SK-N-SH treated with all-trans-retinoic acid at 6 μM for 48 hours (cell line): ENCODE results near the gene SUPT3H.

Experiments used
- ATAC-seq: fragments of 200-7000 bp; cut with Tn5 transposase; 3 replicates; pipeline ENCODE4 v1.9.1; 2020; ENCODE audit warnings: mild to moderate bottlenecking, moderate library complexity
- ARNTL ChIP-seq: fragments of 450-650 bp; formaldehyde crosslinking; IDR thresholded peaks from 2 replicates; pipeline ENCODE4 v1.5.0; 2020; ENCODE audit warnings: low read depth, mild to moderate bottlenecking, moderate library complexity, borderline replicate concordance
- CSDC2 ChIP-seq: fragments of 250-450 bp; sonication (Bioruptor Pico); IDR thresholded peaks from 2 replicates; pipeline ENCODE4 v1.5.0; 2020; ENCODE audit warnings: mild to moderate bottlenecking, moderate library complexity
- ESRRG ChIP-seq: fragments of 250-450 bp; sonication (Bioruptor Pico); IDR thresholded peaks from 2 replicates; pipeline ENCODE4 v1.6.1; 2021; ENCODE audit warnings: mild to moderate bottlenecking
- GLIS3 ChIP-seq: fragments of 250-450 bp; sonication (Bioruptor Pico); IDR thresholded peaks from 2 replicates; pipeline ENCODE4 v1.5.0; 2020; ENCODE audit warnings: mild to moderate bottlenecking, moderate library complexity
- ISL1 ChIP-seq: fragments of 250-450 bp; sonication (Bioruptor Pico); IDR thresholded peaks from 2 replicates; pipeline ENCODE4 v2.1.2; 2022; ENCODE audit warnings: mild to moderate bottlenecking, moderate library complexity
- OSR1 ChIP-seq: fragments of 250-450 bp; sonication (Bioruptor Pico); IDR thresholded peaks from 2 replicates; pipeline ENCODE4 v1.8.0; 2022; ENCODE audit warnings: moderate library complexity, mild to moderate bottlenecking, inconsistent platforms
- PPARA ChIP-seq: fragments of 250-450 bp; sonication (Bioruptor Pico); IDR thresholded peaks from 2 replicates; pipeline ENCODE4 v1.5.0; 2020; ENCODE audit warnings: mild to moderate bottlenecking, borderline replicate concordance
- RARB ChIP-seq: fragments of 250-450 bp; sonication (Bioruptor Pico); IDR thresholded peaks from 2 replicates; pipeline ENCODE4 v1.8.0; 2021; ENCODE audit warnings: mild to moderate bottlenecking, moderate library complexity
- TCF4 ChIP-seq: fragments of 250-450 bp; sonication (Bioruptor Pico); IDR thresholded peaks from 2 replicates; pipeline ENCODE4 v1.8.0; 2021; ENCODE audit warnings: mild to moderate bottlenecking, moderate library complexity, borderline replicate concordance
- TOX ChIP-seq: fragments of 250-450 bp; sonication (Bioruptor Pico); IDR thresholded peaks from 2 replicates; pipeline ENCODE4 v1.8.0; 2021; ENCODE audit warnings: mild to moderate bottlenecking, moderate library complexity, borderline replicate concordance
- ZC3H10 ChIP-seq: fragments of 250-450 bp; sonication (Bioruptor Pico); IDR thresholded peaks from 2 replicates; pipeline ENCODE4 v1.5.1; 2021; ENCODE audit warnings: mild to moderate bottlenecking, moderate library complexity
- ZFP3 ChIP-seq: fragments of 250-450 bp; sonication (Bioruptor Pico); IDR thresholded peaks from 2 replicates; pipeline ENCODE4 v1.5.0; 2020; ENCODE audit warnings: mild to moderate bottlenecking, moderate library complexity
- ZFP30 ChIP-seq: fragments of 450-650 bp; formaldehyde crosslinking; IDR thresholded peaks from 2 replicates; pipeline ENCODE4 v1.5.0; 2022; ENCODE audit warnings: mild to moderate bottlenecking, moderate library complexity
- ZNF565 ChIP-seq: fragments of 450-650 bp; formaldehyde crosslinking; conservative IDR thresholded peaks from 2 replicates; pipeline ENCODE4 v1.5.0; 2020; ENCODE audit warnings: low read depth, mild to moderate bottlenecking, moderate library complexity
- ZNF70 ChIP-seq: fragments of 450-650 bp; formaldehyde crosslinking; IDR thresholded peaks from 2 replicates; pipeline ENCODE4 v1.5.0; 2020; ENCODE audit warnings: mild to moderate bottlenecking, moderate library complexity
- ZNF8 ChIP-seq: fragments of 450-650 bp; formaldehyde crosslinking; IDR thresholded peaks from 2 replicates; pipeline ENCODE4 v1.5.0; 2020; ENCODE audit warnings: mild to moderate bottlenecking, moderate library complexity
- TF ChIP-seq, protein P1 (sequence below): fragments of 250-450 bp; sonication (Bioruptor Pico); IDR thresholded peaks from 2 replicates; pipeline ENCODE4 v1.5.1; 2021; ENCODE audit warnings: mild to moderate bottlenecking, moderate library complexity
- TF ChIP-seq, protein P2 (sequence below): fragments of 250-450 bp; sonication (Bioruptor Pico); IDR thresholded peaks from 2 replicates; pipeline ENCODE4 v1.8.0; 2020; ENCODE audit warnings: mild to moderate bottlenecking, moderate library complexity, borderline replicate concordance
- TF ChIP-seq, protein P3 (sequence below): fragments of 250-450 bp; sonication (Bioruptor Pico); IDR thresholded peaks from 2 replicates; pipeline ENCODE4 v1.8.0; 2021; ENCODE audit warnings: low read depth, mild to moderate bottlenecking, moderate library complexity, borderline replicate concordance
- TF ChIP-seq, protein P4 (sequence below): fragments of 250-450 bp; sonication (Bioruptor Pico); IDR thresholded peaks from 2 replicates; pipeline ENCODE4 v1.5.0; 2020; ENCODE audit warnings: mild to moderate bottlenecking, moderate library complexity
- TF ChIP-seq, protein P5 (sequence below): fragments of 250-450 bp; sonication (Bioruptor Pico); IDR thresholded peaks from 2 replicates; pipeline ENCODE4 v1.5.1; 2020; ENCODE audit warnings: low read depth, mild to moderate bottlenecking, moderate library complexity

The SUPT3H gene

DNA sequence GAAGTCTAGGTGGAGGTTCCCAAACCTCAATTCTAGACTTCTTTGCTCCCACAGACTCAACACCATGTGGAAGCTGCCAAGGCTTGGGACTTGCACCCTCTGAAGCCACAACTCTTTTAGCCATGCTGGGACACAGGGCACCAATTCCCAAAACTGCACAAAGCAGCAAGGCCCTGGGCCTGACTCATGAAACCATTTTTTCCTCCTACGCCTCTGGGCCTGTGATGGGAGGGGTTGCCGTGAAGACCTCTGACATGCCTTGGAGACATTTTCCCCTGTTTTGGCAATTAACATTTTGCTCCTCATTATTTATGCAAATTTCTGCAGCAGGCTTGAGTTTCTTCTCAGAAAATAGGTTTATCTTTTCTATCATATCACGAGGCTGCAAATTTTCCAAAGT is 405.0 kb downstream of the SUPT3H start (continued):
- TF ChIP-seq, protein P1, sequence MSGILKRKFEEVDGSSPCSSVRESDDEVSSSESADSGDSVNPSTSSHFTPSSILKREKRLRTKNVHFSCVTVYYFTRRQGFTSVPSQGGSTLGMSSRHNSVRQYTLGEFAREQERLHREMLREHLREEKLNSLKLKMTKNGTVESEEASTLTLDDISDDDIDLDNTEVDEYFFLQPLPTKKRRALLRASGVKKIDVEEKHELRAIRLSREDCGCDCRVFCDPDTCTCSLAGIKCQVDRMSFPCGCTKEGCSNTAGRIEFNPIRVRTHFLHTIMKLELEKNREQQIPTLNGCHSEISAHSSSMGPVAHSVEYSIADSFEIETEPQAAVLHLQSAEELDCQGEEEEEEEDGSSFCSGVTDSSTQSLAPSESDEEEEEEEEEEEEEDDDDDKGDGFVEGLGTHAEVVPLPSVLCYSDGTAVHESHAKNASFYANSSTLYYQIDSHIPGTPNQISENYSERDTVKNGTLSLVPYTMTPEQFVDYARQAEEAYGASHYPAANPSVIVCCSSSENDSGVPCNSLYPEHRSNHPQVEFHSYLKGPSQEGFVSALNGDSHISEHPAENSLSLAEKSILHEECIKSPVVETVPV (CRISPR knock-in tag) = no peak
- TF ChIP-seq, protein P2, sequence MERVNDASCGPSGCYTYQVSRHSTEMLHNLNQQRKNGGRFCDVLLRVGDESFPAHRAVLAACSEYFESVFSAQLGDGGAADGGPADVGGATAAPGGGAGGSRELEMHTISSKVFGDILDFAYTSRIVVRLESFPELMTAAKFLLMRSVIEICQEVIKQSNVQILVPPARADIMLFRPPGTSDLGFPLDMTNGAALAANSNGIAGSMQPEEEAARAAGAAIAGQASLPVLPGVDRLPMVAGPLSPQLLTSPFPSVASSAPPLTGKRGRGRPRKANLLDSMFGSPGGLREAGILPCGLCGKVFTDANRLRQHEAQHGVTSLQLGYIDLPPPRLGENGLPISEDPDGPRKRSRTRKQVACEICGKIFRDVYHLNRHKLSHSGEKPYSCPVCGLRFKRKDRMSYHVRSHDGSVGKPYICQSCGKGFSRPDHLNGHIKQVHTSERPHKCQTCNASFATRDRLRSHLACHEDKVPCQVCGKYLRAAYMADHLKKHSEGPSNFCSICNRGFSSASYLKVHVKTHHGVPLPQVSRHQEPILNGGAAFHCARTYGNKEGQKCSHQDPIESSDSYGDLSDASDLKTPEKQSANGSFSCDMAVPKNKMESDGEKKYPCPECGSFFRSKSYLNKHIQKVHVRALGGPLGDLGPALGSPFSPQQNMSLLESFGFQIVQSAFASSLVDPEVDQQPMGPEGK (CRISPR knock-in tag) = no peak
- no peak for TF ChIP-seq CSDC2 (CRISPR knock-in tag)
- TF ChIP-seq RARB (CRISPR knock-in tag) = no peak
- TF ChIP-seq ZNF8 (CRISPR knock-in tag) = no peak
- TF ChIP-seq ZFP30 (CRISPR knock-in tag) = no peak
- no peak for TF ChIP-seq PPARA (CRISPR knock-in tag)
- TF ChIP-seq ZC3H10 = no peak
- TF ChIP-seq GLIS3 (CRISPR knock-in tag) = no peak

DNA sequence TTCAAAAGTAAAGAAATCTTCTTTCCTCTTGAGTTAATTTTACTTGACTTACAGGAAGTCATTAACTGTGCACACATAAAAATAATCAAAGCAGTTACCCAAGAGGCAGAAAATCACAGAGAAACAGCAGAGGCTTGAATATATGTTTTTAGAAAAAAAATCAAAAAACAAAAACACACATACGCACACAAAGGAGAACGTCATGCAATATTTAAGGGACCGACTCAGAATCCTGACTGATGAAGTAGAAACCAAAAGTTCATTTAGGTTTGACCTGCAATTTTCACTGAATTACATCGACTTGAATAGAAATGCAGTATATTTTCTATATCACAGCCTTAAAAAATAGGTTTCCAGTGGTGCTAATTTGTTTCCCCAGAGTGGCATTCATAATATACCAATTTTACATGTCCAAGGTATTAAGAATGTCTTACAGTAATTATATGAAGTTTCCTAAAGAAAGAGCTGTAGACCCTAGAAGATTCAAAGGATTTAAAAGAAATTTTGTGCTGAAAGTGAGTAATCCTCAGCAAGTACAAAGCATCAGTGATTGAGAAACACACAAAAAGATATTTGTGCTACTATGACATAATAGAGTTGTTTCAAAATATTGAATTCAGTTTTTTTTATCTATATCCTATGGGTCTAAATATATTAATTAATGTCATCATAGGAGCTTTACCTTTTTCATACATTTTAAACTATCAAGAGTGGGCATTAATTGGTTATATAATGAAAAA is 408.1 kb downstream of the SUPT3H start:
- no peak for TF ChIP-seq ARNTL
- TF ChIP-seq ISL1 (CRISPR knock-in tag) = no peak
- TF ChIP-seq, protein P3, sequence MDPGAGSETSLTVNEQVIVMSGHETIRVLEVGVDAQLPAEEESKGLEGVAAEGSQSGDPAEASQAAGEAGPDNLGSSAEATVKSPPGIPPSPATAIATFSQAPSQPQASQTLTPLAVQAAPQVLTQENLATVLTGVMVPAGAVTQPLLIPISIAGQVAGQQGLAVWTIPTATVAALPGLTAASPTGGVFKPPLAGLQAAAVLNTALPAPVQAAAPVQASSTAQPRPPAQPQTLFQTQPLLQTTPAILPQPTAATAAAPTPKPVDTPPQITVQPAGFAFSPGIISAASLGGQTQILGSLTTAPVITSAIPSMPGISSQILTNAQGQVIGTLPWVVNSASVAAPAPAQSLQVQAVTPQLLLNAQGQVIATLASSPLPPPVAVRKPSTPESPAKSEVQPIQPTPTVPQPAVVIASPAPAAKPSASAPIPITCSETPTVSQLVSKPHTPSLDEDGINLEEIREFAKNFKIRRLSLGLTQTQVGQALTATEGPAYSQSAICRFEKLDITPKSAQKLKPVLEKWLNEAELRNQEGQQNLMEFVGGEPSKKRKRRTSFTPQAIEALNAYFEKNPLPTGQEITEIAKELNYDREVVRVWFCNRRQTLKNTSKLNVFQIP = no peak
- no peak for TF ChIP-seq ZNF565
- no peak for TF ChIP-seq ZFP3 (CRISPR knock-in tag)
- TF ChIP-seq ZNF70 (CRISPR knock-in tag) = no peak
- no peak for TF ChIP-seq TOX (CRISPR knock-in tag)
- no peak for TF ChIP-seq ESRRG (CRISPR knock-in tag)
- no peak for TF ChIP-seq ZNF8 (CRISPR knock-in tag)
- TF ChIP-seq CSDC2 (CRISPR knock-in tag) = no peak
- TF ChIP-seq OSR1 (CRISPR knock-in tag) = no peak
- TF ChIP-seq, protein P4, sequence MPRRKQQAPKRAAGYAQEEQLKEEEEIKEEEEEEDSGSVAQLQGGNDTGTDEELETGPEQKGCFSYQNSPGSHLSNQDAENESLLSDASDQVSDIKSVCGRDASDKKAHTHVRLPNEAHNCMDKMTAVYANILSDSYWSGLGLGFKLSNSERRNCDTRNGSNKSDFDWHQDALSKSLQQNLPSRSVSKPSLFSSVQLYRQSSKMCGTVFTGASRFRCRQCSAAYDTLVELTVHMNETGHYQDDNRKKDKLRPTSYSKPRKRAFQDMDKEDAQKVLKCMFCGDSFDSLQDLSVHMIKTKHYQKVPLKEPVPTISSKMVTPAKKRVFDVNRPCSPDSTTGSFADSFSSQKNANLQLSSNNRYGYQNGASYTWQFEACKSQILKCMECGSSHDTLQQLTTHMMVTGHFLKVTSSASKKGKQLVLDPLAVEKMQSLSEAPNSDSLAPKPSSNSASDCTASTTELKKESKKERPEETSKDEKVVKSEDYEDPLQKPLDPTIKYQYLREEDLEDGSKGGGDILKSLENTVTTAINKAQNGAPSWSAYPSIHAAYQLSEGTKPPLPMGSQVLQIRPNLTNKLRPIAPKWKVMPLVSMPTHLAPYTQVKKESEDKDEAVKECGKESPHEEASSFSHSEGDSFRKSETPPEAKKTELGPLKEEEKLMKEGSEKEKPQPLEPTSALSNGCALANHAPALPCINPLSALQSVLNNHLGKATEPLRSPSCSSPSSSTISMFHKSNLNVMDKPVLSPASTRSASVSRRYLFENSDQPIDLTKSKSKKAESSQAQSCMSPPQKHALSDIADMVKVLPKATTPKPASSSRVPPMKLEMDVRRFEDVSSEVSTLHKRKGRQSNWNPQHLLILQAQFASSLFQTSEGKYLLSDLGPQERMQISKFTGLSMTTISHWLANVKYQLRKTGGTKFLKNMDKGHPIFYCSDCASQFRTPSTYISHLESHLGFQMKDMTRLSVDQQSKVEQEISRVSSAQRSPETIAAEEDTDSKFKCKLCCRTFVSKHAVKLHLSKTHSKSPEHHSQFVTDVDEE (CRISPR knock-in tag) = no peak
- no peak for ATAC-seq

DNA sequence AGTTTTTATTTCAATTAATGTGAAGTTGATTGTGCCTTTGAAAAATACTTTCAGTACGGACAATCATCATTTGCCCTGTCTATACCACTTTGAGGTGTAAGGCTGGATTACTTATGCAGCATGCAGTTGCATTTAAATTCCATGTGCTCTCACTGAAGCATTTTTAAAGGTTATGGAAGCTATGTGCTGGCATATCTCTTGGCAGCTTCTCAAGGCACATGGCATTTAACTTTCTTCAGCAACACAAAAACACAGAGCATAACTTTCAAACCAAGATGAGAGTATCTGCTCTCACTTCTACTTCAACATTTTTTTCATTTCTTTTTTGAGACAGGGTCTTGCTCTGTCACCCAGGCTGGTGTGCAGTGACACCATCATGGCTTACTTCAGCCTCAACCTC is 410.3 kb downstream of the SUPT3H start:
- ATAC-seq = peak; percentile 77
- no peak for TF ChIP-seq ZNF70 (CRISPR knock-in tag)
- TF ChIP-seq RARB (CRISPR knock-in tag) = no peak
- TF ChIP-seq, protein P2 (CRISPR knock-in tag) = no peak
- TF ChIP-seq, protein P1 (CRISPR knock-in tag) = no peak
- TF ChIP-seq, protein P5, sequence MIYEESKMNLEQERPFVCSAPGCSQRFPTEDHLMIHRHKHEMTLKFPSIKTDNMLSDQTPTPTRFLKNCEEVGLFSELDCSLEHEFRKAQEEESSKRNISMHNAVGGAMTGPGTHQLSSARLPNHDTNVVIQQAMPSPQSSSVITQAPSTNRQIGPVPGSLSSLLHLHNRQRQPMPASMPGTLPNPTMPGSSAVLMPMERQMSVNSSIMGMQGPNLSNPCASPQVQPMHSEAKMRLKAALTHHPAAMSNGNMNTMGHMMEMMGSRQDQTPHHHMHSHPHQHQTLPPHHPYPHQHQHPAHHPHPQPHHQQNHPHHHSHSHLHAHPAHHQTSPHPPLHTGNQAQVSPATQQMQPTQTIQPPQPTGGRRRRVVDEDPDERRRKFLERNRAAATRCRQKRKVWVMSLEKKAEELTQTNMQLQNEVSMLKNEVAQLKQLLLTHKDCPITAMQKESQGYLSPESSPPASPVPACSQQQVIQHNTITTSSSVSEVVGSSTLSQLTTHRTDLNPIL (CRISPR knock-in tag) = no peak
- TF ChIP-seq OSR1 (CRISPR knock-in tag) = no peak
- no peak for TF ChIP-seq TCF4 (CRISPR knock-in tag)
- TF ChIP-seq ARNTL = no peak
- TF ChIP-seq GLIS3 (CRISPR knock-in tag) = no peak
- no peak for TF ChIP-seq ESRRG (CRISPR knock-in tag)
- TF ChIP-seq PPARA (CRISPR knock-in tag) = no peak
- no peak for TF ChIP-seq ZC3H10
- no peak for TF ChIP-seq CSDC2 (CRISPR knock-in tag)
